Raji (cell line): ENCODE results near the gene NARS2.

Source experiments
- POLR2A ChIP-seq: IDR thresholded peaks from 2 replicates; pipeline ENCODE4 v1.6.1; 2011; ENCODE audit warnings: low read depth, low read length, control low read depth; ENCODE audit not compliant: insufficient read depth

The NARS2 gene

DNA sequence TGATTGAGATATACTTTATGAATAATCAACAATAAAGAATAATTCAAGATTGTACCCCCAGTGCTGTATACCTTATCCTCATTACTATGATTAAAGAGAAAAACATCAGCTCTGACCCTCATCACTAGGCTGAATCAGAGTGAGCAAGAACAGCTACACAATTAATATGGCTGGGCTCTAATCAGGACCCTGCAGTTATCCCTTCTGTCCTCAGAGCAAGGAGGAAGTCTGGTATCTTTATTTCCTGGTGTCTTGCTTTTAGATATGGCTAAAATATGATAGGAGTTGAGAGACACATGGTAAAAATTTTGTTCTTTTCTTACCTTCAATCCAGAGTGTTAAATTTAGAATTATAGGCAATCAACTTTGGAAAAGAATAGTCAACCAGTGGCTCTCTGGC is 128.5 kb downstream of the NARS2 start:
- TF ChIP-seq POLR2A, result no peak

DNA sequence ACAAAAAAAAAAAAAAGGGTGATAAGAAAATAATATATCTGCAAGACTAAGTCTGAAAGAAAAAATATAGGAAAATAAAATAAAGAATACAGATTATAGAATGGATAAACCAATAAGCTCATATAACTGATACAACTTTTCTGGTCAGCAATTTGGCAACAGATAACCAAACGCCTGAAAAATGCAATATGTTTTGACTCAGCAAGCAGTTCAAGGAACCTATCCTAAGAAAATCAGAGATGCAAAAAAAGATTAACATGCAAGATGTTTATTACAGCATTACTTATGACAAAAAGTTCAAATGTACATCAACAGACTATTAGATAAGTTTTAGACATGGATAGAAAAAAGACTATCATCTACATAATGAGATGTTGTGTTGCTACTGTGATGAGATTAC is 129.9 kb downstream of the NARS2 start:
- no peak for TF ChIP-seq POLR2A

DNA sequence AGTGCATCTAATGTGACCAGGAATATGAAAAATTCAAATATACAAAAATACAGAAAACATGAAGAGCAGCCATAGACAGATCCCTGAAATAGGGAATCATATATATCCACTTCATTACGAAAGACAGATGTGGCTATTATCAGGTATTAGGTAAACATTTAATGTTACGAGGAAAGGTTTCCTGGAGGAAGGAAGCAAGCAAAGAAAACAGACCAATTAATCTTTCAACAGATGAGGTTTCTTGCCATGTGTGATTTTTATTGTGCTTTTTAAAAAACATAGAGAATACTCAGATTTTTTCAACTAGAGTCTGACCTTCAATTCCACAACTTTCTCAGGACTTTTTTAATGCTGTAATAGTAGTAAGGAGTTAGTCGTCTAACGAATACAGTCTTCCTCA is 132.7 kb downstream of the NARS2 start:
- no peak for TF ChIP-seq POLR2A

DNA sequence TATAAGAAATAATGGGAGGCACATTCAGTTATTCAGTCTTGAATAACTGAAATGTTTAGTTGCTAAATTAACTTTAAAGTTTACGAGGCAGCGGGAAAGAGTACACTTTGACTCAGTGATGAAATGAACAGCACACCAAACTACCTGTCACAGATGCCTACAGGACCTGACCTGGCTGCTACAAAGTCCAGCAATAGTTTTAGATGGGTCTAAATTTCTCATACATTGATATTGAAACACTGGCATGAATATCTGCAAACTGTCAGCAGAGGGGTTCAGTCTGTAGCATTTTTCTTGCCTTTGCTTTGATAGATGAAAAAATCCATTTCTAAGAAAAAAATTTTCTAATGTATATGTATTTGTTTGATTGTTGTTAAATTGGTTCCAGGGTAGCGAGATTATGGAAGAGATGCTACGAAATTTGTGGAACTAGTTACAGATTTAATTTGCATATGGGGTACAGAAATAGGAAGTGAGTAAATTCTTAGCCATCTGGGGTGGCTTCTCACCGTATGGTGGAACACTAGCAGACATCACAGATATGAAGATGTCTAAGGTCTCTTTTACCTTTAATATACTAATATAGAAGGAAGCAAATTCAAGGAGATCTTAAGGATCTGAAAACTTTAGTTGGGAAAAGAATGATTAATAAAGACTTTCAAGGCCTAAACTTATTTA is 136.2 kb downstream of the NARS2 start:
- TF ChIP-seq POLR2A, result no peak

DNA sequence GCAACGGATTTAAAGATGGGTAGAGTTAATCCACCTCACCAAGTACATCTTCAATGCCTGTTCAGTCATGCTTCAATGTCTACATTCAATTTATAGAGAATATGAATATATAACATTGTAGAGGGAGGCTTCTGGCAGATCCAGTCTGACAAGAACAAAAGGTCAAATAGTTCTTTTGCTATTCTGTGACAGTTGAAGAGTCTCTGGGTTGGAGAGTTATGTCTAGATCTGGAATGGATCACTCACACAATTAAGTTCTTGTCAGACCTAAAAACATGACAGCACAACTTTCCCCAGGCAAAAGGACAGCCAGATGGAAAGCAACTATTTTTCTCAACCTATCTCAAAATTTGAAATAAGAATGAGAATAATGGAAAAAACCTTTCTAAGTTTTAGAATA is 141.7 kb downstream of the NARS2 start:
- TF ChIP-seq POLR2A, result no peak

DNA sequence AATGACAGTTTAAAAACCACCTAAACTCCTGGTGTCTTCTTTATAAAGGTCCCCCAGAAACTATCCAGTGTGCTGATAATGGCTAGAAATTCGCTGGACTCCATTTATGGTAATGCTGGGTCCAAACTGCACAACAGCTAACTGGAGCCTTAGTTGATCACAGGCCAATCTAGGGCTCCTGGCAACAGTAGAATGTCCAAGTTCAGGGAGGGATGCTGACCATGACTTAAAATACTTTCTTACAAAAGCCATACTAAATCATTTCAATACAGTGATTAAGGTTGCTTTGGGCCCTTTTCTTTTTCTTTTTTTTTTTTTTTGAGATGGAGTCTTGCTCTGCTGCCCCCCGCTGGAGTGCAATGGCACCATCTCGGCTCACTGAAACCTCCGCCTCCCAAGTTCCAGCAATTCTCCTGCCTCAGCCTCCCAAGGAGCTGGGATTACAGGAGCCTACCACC is 142.6 kb downstream of the NARS2 start:
- no peak for TF ChIP-seq POLR2A

DNA sequence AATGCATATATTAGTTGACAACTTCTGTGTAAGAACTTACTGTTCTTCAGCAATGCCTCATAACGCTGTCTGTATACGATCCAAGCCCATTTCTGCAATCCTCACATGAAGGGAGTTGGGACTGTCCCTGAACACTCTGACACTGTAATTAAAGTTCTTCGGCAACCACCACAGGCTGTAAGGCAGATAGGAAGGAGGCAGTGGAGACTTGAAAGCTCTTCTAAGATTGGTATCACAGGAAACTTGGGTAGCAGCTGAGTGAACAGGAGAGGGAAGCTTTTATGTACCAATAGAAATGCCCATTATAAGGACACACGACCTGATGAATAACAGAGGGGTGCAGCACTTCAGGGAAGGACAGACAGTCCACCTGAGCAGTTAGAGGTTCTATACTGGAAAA is 145.0 kb downstream of the NARS2 start:
- TF ChIP-seq POLR2A, result no peak

DNA sequence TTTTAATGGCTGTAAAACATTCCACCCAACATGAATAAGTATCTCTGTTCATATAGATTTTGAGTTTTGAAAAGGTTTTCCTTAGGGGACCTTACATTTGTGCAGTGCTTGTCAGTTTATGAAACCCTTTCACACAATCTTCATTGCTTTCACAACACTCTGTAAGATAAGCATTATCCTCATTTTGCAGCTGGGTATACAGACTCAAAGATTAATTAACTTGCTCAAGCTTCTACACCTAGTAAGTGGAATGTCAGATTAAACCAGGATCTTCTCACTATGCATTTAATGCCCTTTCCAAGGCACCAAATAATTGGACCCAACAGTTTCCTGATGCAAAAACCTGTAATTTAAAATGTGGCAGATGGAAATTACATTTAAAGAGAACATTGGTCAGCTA is 145.5 kb downstream of the NARS2 start:
- no peak for TF ChIP-seq POLR2A

DNA sequence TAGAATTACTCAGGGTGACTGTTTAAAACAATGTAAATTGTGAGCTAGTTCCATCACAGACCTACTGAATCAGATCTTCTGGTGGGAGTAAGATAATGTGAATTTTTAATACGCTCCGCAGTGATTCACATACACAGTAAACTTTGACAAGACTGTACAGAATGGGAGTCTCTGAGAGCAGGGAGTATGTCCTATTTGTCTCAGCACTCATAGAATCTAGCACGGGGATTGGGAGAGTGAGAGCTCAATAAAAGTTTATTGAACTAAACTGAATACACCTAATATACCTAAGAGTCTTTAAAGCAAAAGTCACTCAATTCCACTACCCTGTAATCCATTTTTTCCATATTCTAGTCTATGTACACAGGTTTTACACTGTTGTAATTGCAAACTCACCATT is 145.9 kb downstream of the NARS2 start:
- TF ChIP-seq POLR2A, result no peak

DNA sequence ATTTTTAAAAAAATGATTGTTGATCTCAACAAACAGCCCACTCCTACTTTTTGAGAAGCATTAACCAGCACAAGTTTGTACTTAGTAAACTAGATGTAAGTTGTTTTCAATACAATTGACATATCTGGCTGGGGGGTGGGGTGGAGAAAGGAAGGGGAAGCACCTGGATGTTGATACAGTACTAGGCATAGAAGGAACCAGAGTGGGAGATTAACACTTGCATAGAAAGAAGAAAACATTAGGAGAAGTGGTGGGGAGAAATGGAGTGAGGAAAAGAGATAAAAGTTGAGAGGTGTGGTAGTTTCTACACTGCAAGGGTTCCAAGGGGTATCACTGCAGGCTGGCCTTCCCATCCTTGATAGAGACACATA is 146.4 kb downstream of the NARS2 start:
- TF ChIP-seq POLR2A, result no peak

DNA sequence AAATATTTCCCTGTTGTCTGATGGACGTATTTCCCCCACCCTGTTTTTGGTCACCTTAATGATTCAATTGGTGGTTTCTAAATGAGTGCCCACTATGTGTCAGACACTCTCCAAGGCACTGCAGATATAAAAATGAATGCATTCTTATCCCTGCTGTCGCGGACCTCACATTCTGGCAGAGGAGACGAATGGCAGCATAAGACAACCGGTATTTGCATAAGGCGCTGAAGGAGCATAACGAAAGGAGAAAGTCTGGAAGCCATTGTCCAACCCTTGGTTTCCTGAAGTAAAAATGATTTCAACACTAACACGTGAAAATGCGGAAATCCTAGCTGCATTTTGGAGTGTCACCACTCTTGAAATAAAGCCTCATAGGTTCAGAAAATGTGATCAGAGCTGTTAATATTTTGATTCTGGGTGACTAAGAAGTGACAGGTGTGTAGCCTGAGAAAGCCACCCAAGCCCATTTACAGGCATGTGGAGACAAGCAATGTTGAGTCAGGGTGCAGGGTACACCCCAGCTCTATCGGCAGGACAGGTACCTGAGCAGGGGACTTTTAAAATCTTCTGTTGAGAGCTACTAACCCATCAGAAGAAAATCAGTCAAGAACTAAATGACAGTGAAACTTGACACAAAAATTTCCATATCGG is 146.9 kb downstream of the NARS2 start:
- TF ChIP-seq POLR2A, result no peak

DNA sequence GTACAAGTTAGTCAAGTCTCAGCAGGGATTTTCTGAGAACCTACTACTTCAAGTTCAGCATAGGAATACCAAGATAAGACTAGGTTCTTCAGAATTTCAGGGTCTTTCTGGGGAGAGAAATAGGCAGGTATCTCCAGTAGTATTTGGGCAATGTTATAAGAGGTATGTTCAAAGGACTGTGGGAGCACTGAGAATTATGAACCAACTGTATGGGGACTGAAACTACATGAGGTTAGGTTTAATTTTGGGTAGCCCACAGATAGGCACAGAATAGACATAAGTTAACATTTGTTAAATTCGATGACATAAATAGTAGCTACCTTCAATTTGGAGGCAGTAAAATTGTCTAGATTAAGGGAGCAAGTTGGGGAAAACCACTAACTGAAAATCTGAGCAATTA is 147.8 kb downstream of the NARS2 start:
- no peak for TF ChIP-seq POLR2A

DNA sequence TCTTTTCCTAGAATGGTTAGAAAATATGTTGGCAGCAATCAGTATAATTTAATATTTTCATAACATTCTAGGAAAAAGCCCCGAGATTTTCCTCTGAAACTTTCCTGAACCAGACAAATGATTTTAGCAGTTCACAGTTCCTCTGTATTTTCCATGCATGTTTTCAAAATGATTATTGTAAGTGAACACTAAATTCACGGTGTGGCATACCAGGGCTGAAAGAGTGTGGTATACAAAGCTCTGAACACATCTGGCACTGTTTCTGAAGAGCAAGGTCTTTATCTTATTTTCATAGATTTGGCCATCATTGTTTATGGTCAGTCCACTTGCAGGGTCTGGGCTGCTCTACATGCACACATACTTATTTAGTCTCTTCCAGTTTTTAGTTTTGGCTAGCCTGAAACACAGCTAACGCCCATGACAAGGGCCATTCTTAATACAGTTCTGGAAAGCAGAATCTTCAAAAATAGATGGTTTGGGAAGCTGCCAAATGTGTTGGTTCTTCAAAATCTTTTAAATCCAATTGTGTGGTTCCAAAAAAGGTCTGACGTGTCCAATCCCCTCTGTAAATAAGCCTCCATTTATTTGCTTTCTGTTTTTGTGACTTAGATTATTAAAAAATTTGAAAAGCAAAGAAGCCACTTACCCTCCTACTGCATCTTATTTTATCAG is 149.1 kb downstream of the NARS2 start:
- no peak for TF ChIP-seq POLR2A

DNA sequence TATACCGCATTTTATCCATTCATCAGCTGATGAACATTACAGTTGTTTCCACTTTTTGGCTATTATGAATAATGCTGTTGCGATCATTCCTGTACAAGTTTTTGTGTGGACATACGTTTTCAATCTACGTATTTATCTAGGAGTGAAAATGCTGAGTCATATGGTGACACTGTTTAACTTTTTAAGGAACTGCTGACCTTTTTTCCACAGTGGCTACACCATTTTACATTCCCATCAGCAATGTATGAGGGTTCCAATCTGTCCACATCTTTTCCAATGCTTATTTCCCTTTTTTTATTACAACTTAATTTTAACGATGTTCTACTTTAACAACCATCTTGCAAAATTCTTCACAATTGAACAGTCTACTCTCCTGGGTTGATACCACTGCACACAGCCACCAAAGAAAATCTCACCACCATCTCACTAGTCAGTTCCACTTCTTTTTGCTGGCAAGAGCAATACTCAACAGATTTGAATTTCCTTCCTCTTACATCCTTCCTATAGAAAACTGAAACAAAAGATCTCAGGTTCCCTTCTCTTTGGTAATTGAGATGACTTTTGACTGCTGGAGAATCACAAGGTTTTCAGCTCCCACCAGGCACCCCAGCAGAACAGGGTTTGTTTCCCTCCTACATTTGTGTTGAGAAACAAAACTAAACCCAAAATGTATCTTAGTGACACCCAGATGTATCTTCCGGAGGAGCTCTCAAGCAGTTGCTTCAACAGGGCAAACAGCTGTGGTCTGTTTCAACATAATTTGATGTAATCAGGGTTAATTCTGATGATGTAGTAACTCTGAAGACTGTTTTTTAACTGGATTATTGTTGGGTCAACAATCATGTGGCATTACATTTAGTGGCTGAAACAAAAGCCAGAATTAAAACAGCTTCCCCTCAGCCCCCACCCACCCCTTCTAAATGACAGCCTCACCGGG is 150.1 kb downstream of the NARS2 start:
- TF ChIP-seq POLR2A, result no peak

DNA sequence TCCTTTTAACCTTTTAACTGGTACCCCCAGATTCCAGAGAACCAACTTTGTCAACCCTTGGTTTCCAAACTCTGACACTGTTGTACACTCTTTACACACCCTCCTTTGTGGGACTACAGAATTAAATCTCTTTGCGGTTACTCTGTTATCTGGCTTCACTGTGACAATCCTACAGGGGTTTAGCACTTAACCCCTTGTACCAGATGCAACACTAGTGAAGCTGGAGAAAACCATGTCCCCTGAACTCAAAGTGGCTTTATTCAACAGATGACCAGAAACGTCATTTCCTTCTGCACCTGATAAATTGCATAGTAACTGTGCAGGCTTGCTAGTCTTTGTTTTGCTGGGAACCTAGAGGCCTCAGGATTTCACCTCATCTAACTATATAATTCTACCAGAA is 151.4 kb downstream of the NARS2 start:
- no peak for TF ChIP-seq POLR2A
